ENCODE results near the gene SMIM27. TPM values are rescaled to one million over a fixed set of nuclear protein-coding genes. Genes with fewer than 3 reads are reported as not detected.
"Not testable (repeated sequence)": the region's sequence is repeated elsewhere in the genome, so short reads cannot be mapped to it uniquely, and the experiment has no call there.

SMIM27 gene
- 10 to 100 TPM; 15.3 to 19.5 TPM for total RNA-seq

- H3K27ac Mint-ChIP-seq = peak within 1 kb of the TSS; percentile 97 to 100
- DNase-seq (ENCODE audit: low spot score in 2 of 2) (peak; percentile 85 to 87), ATAC-seq (peak; percentile 81 to 83)
- no peaks in the 10 kb centered on the region for H3K9me3 Mint-ChIP-seq
- H3K36me3 Mint-ChIP-seq = peaks cover 27 to 30% of the 10 kb centered on the region in 2 donors
These were observed at the start of gene SMIM27, which contains the start of gene TOPORS for GRCh38 chr9:32552172-32552872. Gene SMIM27, plus strand, starts transcription at chr9:32552327. Its CDS starts 108 bp downstream, at chr9:32552435. Gene TOPORS, minus strand, starts transcription at chr9:32552586. Its CDS starts 150 bp downstream, at chr9:32552436.

GRCh38 chr9:32502464-32502863 is 49.7 kb upstream of the SMIM27 start:
- no peaks in the 10 kb centered on the region for H3K9me3 Mint-ChIP-seq
- no peak for ATAC-seq
- H3K27ac Mint-ChIP-seq = peak overlapping the region in 1 of 2 donors; percentile 19
- H3K36me3 Mint-ChIP-seq = peaks cover 0 to 9% of the 10 kb centered on the region in 2 donors
- no peak for DNase-seq (ENCODE audit: low spot score in 2 of 2)

- H3K36me3 Mint-ChIP-seq = peaks cover 0 to 9% of the 10 kb centered on the region in 2 donors
- peak overlapping the region in 1 of 2 donors; percentile 19 for H3K27ac Mint-ChIP-seq
- no peaks in the 10 kb centered on the region for H3K9me3 Mint-ChIP-seq
- DNase-seq (ENCODE audit: low spot score in 2 of 2) (no peak), ATAC-seq (no peak)
These were observed 49.1 kb upstream of the SMIM27 start for GRCh38 chr9:32503008-32503407.

- no peak for DNase-seq (ENCODE audit: low spot score in 2 of 2)
- Mint-ChIP-seq H3K9me3 (no peaks in the 10 kb centered on the region), H3K27ac (no peak overlapping the region), H3K36me3 (peaks cover 0 to 10% of the 10 kb centered on the region in 2 donors)
- ATAC-seq = no peak
These were observed 43.4 kb upstream of the SMIM27 start for GRCh38 chr9:32508728-32509127.

- no peak for DNase-seq (ENCODE audit: low spot score in 2 of 2)
- Mint-ChIP-seq H3K9me3 (peaks cover 0 to 8% of the 10 kb centered on the region in 2 donors), H3K27ac (peak overlapping the region in 1 of 2 donors; percentile 56), H3K36me3 (peaks cover 15 to 42% of the 10 kb centered on the region in 2 donors)
- ATAC-seq = no peak
These were observed 35.9 kb upstream of the SMIM27 start for GRCh38 chr9:32516241-32516640.

GRCh38 chr9:32518276-32518675 is 33.9 kb upstream of the SMIM27 start:
- peaks cover 18 to 49% of the 10 kb centered on the region in 2 donors for H3K36me3 Mint-ChIP-seq
- no peak for DNase-seq (ENCODE audit: low spot score in 2 of 2)

GRCh38 chr9:32523910-32524309 is 28.2 kb upstream of the SMIM27 start:
- no peak for DNase-seq (ENCODE audit: low spot score in 2 of 2)
- H3K36me3 Mint-ChIP-seq = peaks cover 23 to 30% of the 10 kb centered on the region in 2 donors
- H3K27ac Mint-ChIP-seq = peak overlapping the region in 1 of 2 donors; percentile 25
- peaks cover 8 to 12% of the 10 kb centered on the region in 2 donors for H3K9me3 Mint-ChIP-seq
- ATAC-seq = no peak

More at GRCh38 chr9:32518276-32518675, 33.9 kb upstream of the SMIM27 start:
- Mint-ChIP-seq H3K9me3 (peaks cover 3 to 12% of the 10 kb centered on the region in 2 donors), H3K27ac (no peak overlapping the region)
- no peak for ATAC-seq

GRCh38 chr9:32524558-32524891 is 27.6 kb upstream of the SMIM27 start:
- H3K27ac Mint-ChIP-seq; ATAC-seq; DNase-seq (ENCODE audit: low spot score in 2 of 2): not testable (repeated sequence)
- Mint-ChIP-seq H3K9me3 (peaks cover 8 to 12% of the 10 kb centered on the region in 2 donors), H3K36me3 (peaks cover 23 to 30% of the 10 kb centered on the region in 2 donors)

- Mint-ChIP-seq H3K27ac (peak overlapping the region; percentile 93 to 95), H3K9me3 (peaks cover 8 to 12% of the 10 kb centered on the region in 2 donors), H3K36me3 (peaks cover 23 to 30% of the 10 kb centered on the region in 2 donors)
- ATAC-seq (peak; percentile 35 to 52), DNase-seq (ENCODE audit: low spot score in 2 of 2) (peak in 1 of 2 donors; percentile 13)
These were observed 27.0 kb upstream of the SMIM27 start for GRCh38 chr9:32524892-32525708.

- DNase-seq (ENCODE audit: low spot score in 2 of 2) = peak in 1 of 2 donors; percentile 4
- peaks cover 23 to 30% of the 10 kb centered on the region in 2 donors for H3K36me3 Mint-ChIP-seq
- peaks cover 8 to 12% of the 10 kb centered on the region in 2 donors for H3K9me3 Mint-ChIP-seq
- ATAC-seq = peak in 1 of 2 donors; percentile 18
- H3K27ac Mint-ChIP-seq = peak overlapping the region; percentile 93 to 95
These were observed 26.5 kb upstream of the SMIM27 start for GRCh38 chr9:32525709-32526030.

GRCh38 chr9:32526041-32526706 is 26.0 kb upstream of the SMIM27 start, which contains the start of gene RIGI:
Gene RIGI, minus strand, starts transcription at chr9:32526196. Its CDS starts 30 bp downstream, at chr9:32526166.
- peak within 1 kb of the TSS; percentile 93 to 95 for H3K27ac Mint-ChIP-seq
- ATAC-seq (peak; percentile 77 to 91), DNase-seq (ENCODE audit: low spot score in 2 of 2) (peak; percentile 57 to 83)
- H3K36me3 Mint-ChIP-seq = peaks cover 23 to 30% of the 10 kb centered on the region in 2 donors
- H3K9me3 Mint-ChIP-seq = peaks cover 8 to 12% of the 10 kb centered on the region in 2 donors

- DNase-seq (ENCODE audit: low spot score in 2 of 2) (no peak), ATAC-seq (no peak)
- H3K9me3 Mint-ChIP-seq = peaks cover 8 to 12% of the 10 kb centered on the region in 2 donors
- H3K27ac Mint-ChIP-seq = peak overlapping the region; percentile 93 to 95
- H3K36me3 Mint-ChIP-seq = peaks cover 23 to 31% of the 10 kb centered on the region in 2 donors
These were observed 25.4 kb upstream of the SMIM27 start for GRCh38 chr9:32526707-32527048.

- no peak for DNase-seq (ENCODE audit: low spot score in 2 of 2)
- ATAC-seq = no peak
- Mint-ChIP-seq H3K27ac (no peak overlapping the region), H3K9me3 (no peaks in the 10 kb centered on the region), H3K36me3 (peaks cover 0 to 10% of the 10 kb centered on the region in 2 donors)
These were observed 18.8 kb upstream of the SMIM27 start for GRCh38 chr9:32533336-32533735.

- no peak for ATAC-seq
- Mint-ChIP-seq H3K27ac (no peak overlapping the region), H3K9me3 (no peaks in the 10 kb centered on the region), H3K36me3 (peaks cover 0 to 10% of the 10 kb centered on the region in 2 donors)
- DNase-seq (ENCODE audit: low spot score in 2 of 2) = no peak
These were observed 18.3 kb upstream of the SMIM27 start for GRCh38 chr9:32533816-32534215.

GRCh38 chr9:32543047-32543446 is 9.1 kb upstream of the SMIM27 start:
- peaks cover 14 to 21% of the 10 kb centered on the region in 2 donors for H3K36me3 Mint-ChIP-seq
- no peak overlapping the region for H3K27ac Mint-ChIP-seq
- ATAC-seq (no peak), DNase-seq (ENCODE audit: low spot score in 2 of 2) (no peak)
- no peaks in the 10 kb centered on the region for H3K9me3 Mint-ChIP-seq

GRCh38 chr9:32545884-32546283 is 6.2 kb upstream of the SMIM27 start:
- H3K27ac Mint-ChIP-seq = no peak overlapping the region
- H3K9me3 Mint-ChIP-seq = no peaks in the 10 kb centered on the region
- no peak for DNase-seq (ENCODE audit: low spot score in 2 of 2)
- ATAC-seq = no peak
- H3K36me3 Mint-ChIP-seq = peaks cover 24 to 33% of the 10 kb centered on the region in 2 donors
